Activated CD8-positive, alpha-beta memory T cell treated with anti-CD3 and anti-CD28 coated beads, Interleukin-2, amount 10 ng/mL, durations not matched to agents 7 days and 5 days (primary cell): ENCODE measurements around the gene FRMD4A. TPM values are rescaled to one million over a fixed set of nuclear protein-coding genes. Genes with fewer than 3 reads are reported as not detected.
A peak's percentile ranks its signal among the peaks of the same experiment; 100 is the strongest.

ENCODE experiments used
- ATAC-seq: fragments of 150-1000 bp; cut with Tn5 transposase; one replicate; pipeline ENCODE4 v1.10.0; 2021; ENCODE audit warnings: moderate library complexity
- CTCF ChIA-PET: fragments of 350-600 bp; sonication (Branson Sonifier 250); formaldehyde crosslinking; loops from one replicate; lab custom pipeline; 2021; ENCODE audit warnings: antibody characterized with exemption; lab: Charles Lee
- DNase-seq: peaks from one replicate; pipeline ENCODE4 v3.0.0-alpha.2; 2020
- H3K27ac Mint-ChIP-seq: one replicate; pipeline ENCODE4 v1.8.0; 2021; ENCODE audit warnings: mild to moderate bottlenecking, mixed read lengths
- H3K27me3 Mint-ChIP-seq: one replicate; pipeline ENCODE4 v1.8.0; 2021; ENCODE audit warnings: mixed read lengths
- H3K36me3 Mint-ChIP-seq: one replicate; pipeline ENCODE4 v1.8.0; 2021; ENCODE audit warnings: mild to moderate bottlenecking, mixed read lengths
- H3K4me1 Mint-ChIP-seq: one replicate; pipeline ENCODE4 v1.8.0; 2021; ENCODE audit warnings: mixed read lengths
- H3K4me3 Mint-ChIP-seq: one replicate; pipeline ENCODE4 v1.8.0; 2021; ENCODE audit warnings: mild to moderate bottlenecking, moderate library complexity, mixed read lengths
- H3K9me3 Mint-ChIP-seq: one replicate; pipeline ENCODE4 v1.8.0; 2022; ENCODE audit warnings: low read depth, mixed read lengths
- total RNA-seq, 2 experiments: library from RNA; stranded (reverse); gene quantifications; one replicate each; pipeline ENCODE4 v1.2.3, GENCODE V29; 2021

Gene FRMD4A
- total RNA-seq, 2 experiments from 2014 or later = 0.09 to 1.2 TPM

DNA sequence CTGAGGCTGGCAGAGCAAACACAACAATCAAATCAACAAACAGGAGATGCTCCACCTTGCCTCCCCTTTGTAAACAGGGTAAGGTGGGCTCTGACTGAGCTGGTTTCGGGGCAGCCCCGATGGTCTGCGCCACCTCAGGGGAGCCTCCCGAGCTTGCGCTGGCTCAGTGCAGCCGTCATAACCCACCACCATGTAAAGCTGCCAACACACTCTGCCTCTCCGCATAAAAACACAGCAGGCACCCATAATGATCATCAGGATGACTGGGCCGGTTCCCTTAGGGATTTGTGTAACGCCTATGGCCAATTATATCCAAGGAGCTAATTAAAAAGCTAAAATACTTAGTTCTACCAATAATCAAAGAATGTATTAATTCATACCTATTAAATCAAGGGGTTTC, 619.4 kb downstream of the FRMD4A start:
- no peak for DNase-seq
- Mint-ChIP-seq H3K4me1 (peaks cover 25% of the 10 kb centered on the region), H3K27ac (no peak overlapping the region)

DNA sequence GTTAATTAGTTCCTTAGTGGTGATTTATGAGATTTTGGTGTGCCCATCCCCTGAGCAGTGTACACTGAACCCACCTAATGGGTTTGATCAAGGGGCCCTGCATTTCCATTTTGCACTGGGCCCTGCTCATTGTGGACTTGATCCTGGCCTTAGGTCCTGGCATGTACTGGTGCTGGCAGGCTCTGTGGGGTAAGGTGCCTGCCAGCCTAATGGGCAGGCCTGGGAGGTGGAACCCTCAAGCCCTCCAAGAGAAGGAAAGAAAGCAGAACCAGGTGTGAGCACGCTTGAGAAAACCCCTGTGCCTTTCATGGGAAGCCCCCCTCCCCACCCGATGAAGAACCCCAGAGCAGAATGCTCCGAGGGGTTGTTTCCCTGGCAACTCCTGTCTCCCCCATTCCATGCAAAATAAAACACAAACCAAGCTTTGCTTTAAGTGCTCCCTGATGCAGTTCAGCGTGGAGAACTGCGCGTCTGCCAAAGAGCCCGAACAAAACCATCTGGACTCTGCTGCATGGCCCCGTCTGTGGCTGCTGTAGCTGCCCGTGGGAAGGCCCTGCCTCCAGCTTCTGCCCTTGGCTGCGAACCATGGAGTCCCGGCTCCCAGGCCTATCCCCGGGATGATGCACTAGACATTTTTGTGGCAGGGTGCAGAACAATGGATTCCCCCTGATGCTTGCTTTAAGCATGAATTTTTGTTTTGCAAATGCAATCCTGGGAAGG, 620.6 kb downstream of the FRMD4A start:
- CTCF ChIA-PET = no interaction called here
- H3K9me3 Mint-ChIP-seq = no peaks in the 10 kb centered on the region

More for the DNA sequence above, 619.4 kb downstream of the FRMD4A start:
- peaks cover 26% of the 10 kb centered on the region for H3K27me3 Mint-ChIP-seq
- no peaks in the 10 kb centered on the region for H3K36me3 Mint-ChIP-seq
- CTCF ChIA-PET = no interaction called here
- H3K9me3 Mint-ChIP-seq = no peaks in the 10 kb centered on the region
- no peak overlapping the region for H3K4me3 Mint-ChIP-seq
- ATAC-seq = no peak

DNA sequence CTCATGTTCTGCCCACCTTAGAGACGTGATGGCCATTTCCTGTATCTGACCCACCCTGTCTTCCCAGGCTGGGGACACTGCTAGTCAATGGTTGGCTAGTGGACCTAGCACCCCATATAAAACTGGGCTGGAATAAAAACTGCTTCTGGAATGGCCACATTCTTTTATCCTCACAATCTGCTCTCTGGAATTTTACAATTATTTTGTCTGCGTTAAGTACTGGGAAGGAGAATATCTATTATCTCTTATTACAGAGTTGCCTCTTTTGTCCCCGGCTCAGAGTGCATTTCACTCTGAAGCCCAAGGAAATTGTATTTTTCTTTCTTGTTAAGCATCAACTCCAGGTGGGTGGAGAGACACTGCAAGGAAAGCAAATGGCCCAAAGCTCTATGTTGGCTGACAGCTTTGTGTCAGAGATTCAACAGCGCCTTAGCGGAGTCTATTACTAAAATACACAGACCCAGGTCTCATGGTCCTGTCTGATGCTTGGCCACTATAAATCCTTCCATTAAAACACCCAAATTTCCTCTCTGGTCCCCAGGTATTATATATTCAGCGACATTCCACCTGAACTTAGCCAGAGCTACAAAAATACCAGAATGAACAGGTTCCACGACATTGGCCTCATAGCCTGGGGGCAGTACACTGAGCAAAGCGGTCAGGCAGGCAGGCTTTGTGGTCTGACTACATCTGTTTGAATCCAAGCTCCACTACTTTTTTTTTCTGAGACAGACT, 622.3 kb downstream of the FRMD4A start:
- CTCF ChIA-PET = no interaction called here

More for the DNA sequence above, 620.6 kb downstream of the FRMD4A start:
- DNase-seq (no peak), ATAC-seq (no peak)
- H3K27ac Mint-ChIP-seq = no peak overlapping the region
- peaks cover 25% of the 10 kb centered on the region for H3K4me1 Mint-ChIP-seq
- H3K36me3 Mint-ChIP-seq = no peaks in the 10 kb centered on the region
- H3K4me3 Mint-ChIP-seq = no peak overlapping the region
- H3K27me3 Mint-ChIP-seq = peaks cover 38% of the 10 kb centered on the region

DNA sequence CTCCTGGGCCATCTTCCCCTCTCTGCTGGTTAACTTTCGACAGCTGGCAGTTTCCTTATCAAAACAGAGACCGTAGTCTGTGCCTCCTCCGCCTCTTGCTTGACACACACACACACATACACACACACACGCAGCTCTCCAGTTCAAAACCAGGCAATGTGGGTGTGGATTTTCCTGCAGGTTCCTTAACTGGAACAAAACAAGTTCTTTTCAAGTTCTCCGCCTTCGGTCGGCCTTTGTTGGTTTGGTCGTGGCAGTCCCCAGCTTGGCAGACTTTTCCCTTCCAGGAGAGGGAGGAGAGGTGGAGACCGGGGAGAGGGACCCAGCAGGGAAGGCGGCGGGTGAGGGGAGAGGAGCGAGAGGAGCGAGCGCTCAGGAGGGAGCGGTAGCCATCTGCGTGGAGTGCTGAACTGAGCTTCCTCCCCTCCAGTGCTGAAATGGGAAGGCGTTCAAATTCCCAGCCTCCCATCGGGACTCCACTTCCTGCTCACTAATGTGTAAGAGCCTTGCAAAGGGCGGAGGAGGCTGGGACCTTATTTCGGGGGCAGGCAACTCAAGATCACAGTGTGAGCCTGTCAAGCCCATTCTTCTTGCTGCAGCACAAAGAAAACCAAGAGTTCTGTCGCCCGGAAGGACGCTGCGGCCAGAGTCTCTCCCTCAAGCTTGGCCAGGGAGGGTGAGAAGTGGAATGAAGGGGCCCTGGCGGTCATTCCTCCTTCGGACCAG, 623.4 kb downstream of the FRMD4A start:
- no peak overlapping the region for H3K27ac Mint-ChIP-seq
- H3K4me1 Mint-ChIP-seq = peaks cover 14% of the 10 kb centered on the region
- ATAC-seq = peak; percentile 49
- H3K27me3 Mint-ChIP-seq = peaks cover 43% of the 10 kb centered on the region
- peak; percentile 41 for DNase-seq
- H3K36me3 Mint-ChIP-seq = no peaks in the 10 kb centered on the region
- CTCF ChIA-PET = no interaction called here
- peak overlapping the region; percentile 47 for H3K4me3 Mint-ChIP-seq
- no peaks in the 10 kb centered on the region for H3K9me3 Mint-ChIP-seq

More for the DNA sequence above, 622.3 kb downstream of the FRMD4A start:
- H3K4me3 Mint-ChIP-seq = no peak overlapping the region
- no peak overlapping the region for H3K27ac Mint-ChIP-seq
- DNase-seq = no peak
- peaks cover 25% of the 10 kb centered on the region for H3K4me1 Mint-ChIP-seq
- peaks cover 43% of the 10 kb centered on the region for H3K27me3 Mint-ChIP-seq
- H3K36me3 Mint-ChIP-seq = no peaks in the 10 kb centered on the region
- ATAC-seq = no peak
- no peaks in the 10 kb centered on the region for H3K9me3 Mint-ChIP-seq

DNA sequence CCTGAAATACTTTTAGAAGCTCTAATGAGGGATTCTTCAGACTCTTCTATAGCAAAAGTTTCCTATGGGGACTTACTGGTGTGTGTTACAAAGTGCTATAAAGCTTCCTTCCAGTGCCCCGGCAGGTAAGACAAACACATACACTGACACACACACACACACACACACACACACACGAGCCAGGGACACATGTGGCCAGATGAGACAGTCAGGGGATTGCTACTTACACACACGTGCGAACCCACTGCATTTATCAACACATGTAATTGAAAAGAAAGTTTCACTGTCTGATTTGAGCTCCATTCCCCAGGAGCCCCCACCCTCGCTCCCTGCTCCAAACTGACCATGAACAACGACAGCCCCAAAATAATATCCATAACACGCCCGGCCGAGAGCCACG, 624.1 kb downstream of the FRMD4A start:
- Mint-ChIP-seq H3K4me1 (peaks cover 13% of the 10 kb centered on the region), H3K9me3 (no peaks in the 10 kb centered on the region), H3K36me3 (no peaks in the 10 kb centered on the region), H3K4me3 (no peak overlapping the region), H3K27ac (no peak overlapping the region), H3K27me3 (peaks cover 43% of the 10 kb centered on the region)
- ATAC-seq (no peak), DNase-seq (no peak)
- CTCF ChIA-PET = no interaction called here

DNA sequence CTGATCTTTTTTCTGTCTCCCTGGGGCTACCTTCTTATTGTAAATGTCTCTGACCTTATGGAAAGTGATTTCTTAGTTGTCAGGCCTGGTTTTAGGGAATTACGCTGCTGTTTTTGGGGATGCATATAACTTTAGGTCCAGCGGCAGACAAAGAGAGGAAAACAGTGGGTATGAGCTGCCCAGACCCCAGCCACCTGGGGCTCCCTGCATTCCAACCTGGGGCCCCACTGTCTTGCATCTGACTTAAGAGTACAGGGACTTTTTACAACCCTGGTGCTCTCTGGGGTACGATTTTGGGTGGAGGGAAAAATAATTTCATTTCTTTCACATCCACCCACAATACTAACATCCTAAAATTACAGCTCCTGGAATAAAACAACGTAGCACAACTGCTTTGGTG, 624.5 kb downstream of the FRMD4A start:
- H3K36me3 Mint-ChIP-seq = no peaks in the 10 kb centered on the region
- H3K9me3 Mint-ChIP-seq = no peaks in the 10 kb centered on the region
- CTCF ChIA-PET = no interaction called here
- ATAC-seq = no peak
- H3K4me3 Mint-ChIP-seq = no peak overlapping the region
- DNase-seq = no peak
- H3K27me3 Mint-ChIP-seq = peaks cover 43% of the 10 kb centered on the region
- H3K4me1 Mint-ChIP-seq = peaks cover 13% of the 10 kb centered on the region
- no peak overlapping the region for H3K27ac Mint-ChIP-seq

DNA sequence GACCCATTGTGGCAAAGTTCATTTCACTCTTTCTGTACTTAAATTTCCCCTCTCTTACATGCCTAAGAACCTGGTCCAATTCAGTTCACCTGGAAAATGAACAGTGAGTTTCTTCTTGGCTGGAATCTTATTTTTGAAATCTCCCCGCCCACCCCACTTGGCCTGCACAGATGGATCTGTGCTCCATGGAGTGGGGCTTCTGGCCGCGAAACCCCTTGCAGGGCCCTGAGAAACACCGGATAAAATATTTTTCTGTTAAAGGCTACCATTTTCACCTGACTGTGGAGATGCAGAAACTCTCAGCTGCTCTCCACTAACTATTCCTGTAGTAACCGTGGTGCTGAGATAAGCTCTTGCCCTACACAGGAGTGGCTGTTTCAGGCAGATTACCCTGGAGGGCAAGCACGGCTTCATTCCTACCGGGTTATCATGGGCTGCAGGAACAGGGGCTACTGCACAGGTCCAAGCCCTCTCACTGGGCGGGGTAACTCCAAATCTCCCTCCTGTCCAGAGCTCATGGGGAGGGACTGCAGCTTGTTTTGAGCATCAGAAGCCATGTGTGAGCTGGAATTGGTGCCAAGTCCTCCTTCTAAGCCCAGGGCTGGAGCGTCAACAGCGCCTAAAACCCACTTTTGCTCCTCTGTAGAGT, 625.1 kb downstream of the FRMD4A start:
- Mint-ChIP-seq H3K4me1 (peaks cover 13% of the 10 kb centered on the region), H3K27ac (no peak overlapping the region), H3K27me3 (peaks cover 43% of the 10 kb centered on the region), H3K9me3 (no peaks in the 10 kb centered on the region), H3K36me3 (no peaks in the 10 kb centered on the region), H3K4me3 (no peak overlapping the region)
- no peak for ATAC-seq
- no peak for DNase-seq
- CTCF ChIA-PET = no interaction called here

DNA sequence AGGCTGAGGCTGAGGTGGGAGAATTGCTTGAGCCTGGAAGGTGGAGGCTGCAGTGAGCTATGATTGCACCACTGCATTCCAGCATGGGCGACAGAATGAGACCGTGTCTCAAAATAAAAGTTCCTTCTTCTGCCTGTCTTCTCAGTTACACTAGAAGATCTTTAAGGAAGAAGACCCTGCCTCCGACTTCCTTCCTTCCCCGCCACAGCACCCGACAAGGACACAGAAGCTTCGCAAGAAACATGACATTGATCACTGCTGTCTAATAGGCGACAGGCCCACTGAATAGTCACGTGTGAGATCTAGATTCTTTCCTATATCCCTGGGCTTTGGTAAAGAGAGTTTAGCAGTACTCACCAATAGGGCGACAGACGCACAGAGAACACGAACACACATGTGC, 625.8 kb downstream of the FRMD4A start:
- H3K4me1 Mint-ChIP-seq = peaks cover 13% of the 10 kb centered on the region
- no peaks in the 10 kb centered on the region for H3K36me3 Mint-ChIP-seq
- H3K27ac Mint-ChIP-seq = no peak overlapping the region
- CTCF ChIA-PET = no interaction called here
- H3K9me3 Mint-ChIP-seq = no peaks in the 10 kb centered on the region
- H3K27me3 Mint-ChIP-seq = peaks cover 43% of the 10 kb centered on the region
- DNase-seq = no peak
- no peak overlapping the region for H3K4me3 Mint-ChIP-seq
- no peak for ATAC-seq

DNA sequence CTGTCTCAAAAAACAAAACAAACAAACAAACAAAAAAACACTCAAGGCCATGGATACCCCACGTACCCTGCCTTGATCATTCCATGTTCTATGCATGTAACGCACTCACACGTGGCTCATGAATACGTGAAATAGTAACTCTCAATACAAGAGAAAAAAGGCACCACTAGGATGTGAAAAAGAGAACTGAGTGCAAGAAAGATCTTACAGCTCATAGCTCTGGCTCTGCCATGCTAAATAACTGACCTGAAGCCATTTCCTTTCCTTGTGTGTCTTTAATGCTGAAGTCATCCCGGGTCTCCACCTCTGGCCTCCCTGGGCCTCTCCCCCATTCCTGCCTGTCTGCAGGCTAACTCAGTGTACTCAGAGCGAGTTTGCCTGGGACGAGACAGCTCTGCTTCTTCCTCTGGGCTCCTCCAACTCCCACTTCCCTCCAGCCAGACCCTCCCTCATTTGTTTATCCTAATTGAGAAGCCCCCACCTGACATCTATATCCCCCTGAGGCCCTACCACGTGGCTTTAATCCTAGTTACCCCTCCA, 626.7 kb downstream of the FRMD4A start:
- Mint-ChIP-seq H3K9me3 (no peaks in the 10 kb centered on the region), H3K4me1 (peaks cover 13% of the 10 kb centered on the region), H3K4me3 (no peak overlapping the region), H3K27ac (no peak overlapping the region), H3K27me3 (peaks cover 46% of the 10 kb centered on the region), H3K36me3 (no peaks in the 10 kb centered on the region)
- ATAC-seq (no peak), DNase-seq (no peak)
- CTCF ChIA-PET = interaction anchor here (0.7 kb wide), 1 partner anchor 44 kb away, joined by 3 read pairs; no protein-coding TSS in a partner anchor

DNA sequence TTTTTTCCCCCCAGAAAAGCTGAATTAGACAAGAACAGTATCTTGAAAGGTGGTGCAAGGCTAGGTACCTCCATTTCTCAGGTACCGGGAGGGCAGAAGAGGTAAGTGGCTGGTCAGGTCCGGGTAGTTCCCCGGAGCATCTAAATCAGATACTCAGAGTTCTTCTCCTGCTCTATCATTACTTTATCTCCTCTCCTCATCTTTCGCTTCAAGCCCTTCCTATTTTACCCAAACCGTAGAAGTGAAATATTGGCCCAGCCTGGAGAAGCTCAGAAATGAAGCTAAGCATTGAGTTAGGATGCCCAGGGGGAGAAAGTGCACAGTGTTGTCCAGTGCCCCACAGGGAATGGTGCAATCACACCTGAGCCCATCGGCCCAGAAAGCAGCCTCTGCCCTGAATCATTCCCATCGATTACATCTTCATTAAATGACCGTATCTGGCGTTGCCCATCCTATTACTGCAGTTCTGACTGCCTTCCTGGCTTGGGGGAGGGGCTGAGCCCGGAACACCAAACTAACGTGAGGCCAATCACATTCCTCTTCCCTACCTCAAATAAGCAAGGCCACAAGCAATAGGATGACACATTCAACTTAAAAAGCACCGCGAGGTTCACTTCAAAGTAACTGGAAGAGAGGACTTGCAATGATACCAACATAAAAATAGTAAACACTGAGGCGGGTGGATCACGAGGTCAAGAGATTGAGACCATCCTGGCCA, 627.5 kb downstream of the FRMD4A start:
- CTCF ChIA-PET = no interaction called here
- H3K27me3 Mint-ChIP-seq = peaks cover 41% of the 10 kb centered on the region

DNA sequence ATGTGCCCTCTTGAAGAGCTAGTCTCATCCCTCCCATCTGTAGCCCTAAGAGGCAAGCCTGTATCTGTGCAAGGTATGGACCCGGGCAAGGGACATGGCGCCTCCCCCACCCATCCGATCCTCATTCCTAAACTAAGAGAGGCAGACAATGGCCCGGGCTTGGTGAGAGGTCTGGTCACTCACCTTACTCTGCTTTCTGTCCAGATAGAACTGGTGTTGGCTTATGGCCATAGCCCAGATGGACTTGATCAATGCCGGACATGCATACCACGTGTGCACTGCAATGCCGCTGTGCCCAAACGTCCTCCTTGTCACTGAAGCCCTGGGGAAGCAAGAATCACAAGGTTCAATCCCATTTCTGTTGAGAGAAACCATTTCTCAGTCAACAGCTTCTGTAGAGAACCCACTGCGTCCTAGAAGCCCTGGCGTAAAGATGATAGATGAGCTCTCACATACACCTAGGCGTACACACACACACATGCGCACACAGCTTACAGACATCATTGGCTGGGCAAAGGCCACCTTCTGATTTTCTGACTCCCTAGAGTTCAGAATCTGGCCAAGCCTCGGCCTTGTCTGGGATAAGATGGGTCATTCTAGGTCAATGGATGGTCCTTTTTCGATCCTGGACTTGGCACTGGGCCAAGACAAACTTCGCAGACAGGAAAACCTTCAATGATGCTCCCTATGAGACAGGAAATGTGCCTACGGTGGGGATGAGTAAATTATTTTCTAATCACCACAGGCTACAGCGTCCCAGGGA, 629.4 kb downstream of the FRMD4A start:
- H3K27me3 Mint-ChIP-seq = peaks cover 28% of the 10 kb centered on the region
- CTCF ChIA-PET = no interaction called here
- H3K36me3 Mint-ChIP-seq = no peaks in the 10 kb centered on the region

More for the DNA sequence above, 627.5 kb downstream of the FRMD4A start:
- ATAC-seq (no peak), DNase-seq (no peak)
- Mint-ChIP-seq H3K9me3 (no peaks in the 10 kb centered on the region), H3K36me3 (no peaks in the 10 kb centered on the region), H3K4me3 (no peak overlapping the region), H3K27ac (no peak overlapping the region), H3K4me1 (peaks cover 13% of the 10 kb centered on the region)

More for the DNA sequence above, 629.4 kb downstream of the FRMD4A start:
- no peaks in the 10 kb centered on the region for H3K9me3 Mint-ChIP-seq
- H3K27ac Mint-ChIP-seq = no peak overlapping the region
- no peak overlapping the region for H3K4me3 Mint-ChIP-seq
- ATAC-seq (no peak), DNase-seq (no peak)
- no peaks in the 10 kb centered on the region for H3K4me1 Mint-ChIP-seq
